Measurements from ENCODE around the gene TBC1D20. TPM values are rescaled to one million over a fixed set of nuclear protein-coding genes. Genes with fewer than 3 reads are reported as not detected.

Gene TBC1D20
- total and polyA plus RNA-seq, 2 donors (not counting 3 experiments of a cell fraction or from before 2014, with no cell fraction given), result 34.3 to 36.1 TPM

DNA sequence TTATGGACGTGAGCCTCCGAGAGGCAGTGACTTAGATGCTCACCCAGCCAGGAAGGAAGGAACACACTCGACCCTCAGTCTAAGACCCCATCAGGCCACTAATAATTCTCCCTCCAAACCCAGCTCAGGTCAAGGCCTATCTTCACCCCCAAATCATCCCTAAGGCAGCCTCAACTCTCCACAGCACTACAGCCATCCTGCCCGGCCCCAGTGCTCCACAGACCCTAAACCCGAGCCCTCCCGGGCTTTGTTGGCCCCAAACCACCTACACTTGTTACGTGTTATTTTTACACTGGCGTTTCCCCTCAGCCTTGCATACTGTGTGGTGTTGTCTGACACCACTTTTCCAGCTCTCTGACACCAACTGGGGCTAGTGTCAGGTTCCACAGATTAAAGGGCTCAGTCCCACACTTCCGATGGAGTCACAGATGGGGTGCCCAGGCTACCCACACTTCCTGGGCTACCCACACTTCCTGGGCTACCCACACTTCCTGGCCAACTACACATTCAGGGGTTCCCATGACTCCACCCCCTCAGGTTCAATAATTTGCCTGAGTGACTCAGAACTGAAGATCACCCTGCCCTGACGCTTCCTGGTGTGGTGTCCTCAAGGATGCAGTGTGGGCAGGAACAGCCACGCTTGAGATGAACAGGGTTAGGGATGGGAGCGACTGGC lies 28.9 kb downstream of the TBC1D20 start:
- Histone ChIP-seq H3K9me1 (replicated peaks; ENCODE audit: control insufficient read depth, extremely low read depth, insufficient read depth, low read length) (no peaks in the 10 kb centered on the region), H3K79me2 (ENCODE audit: control insufficient read depth, insufficient read depth, low read length) (no peaks in the 10 kb centered on the region), H2AFZ (ENCODE audit: low read depth, low read length) (no peak overlapping the region), H3K4me3 (replicated peaks in 1 of 3; ENCODE audit: insufficient read depth in 1 of 3, low read depth in 1 of 3, low read length in 3 of 3) (no peak overlapping the region), H3K27ac (ENCODE audit: insufficient read depth, low read depth, low read length) (no peak overlapping the region), H3K9me3 (replicated peaks; ENCODE audit: control insufficient read depth, insufficient read depth, low read length) (no peaks in the 10 kb centered on the region), H3K27me3 (ENCODE audit: control insufficient read depth in 2 of 2, insufficient read depth in 2 of 2, low read length in 2 of 2) (no peaks in the 10 kb centered on the region), H3K4me2 (ENCODE audit: insufficient read depth, low read length) (no peak overlapping the region), H4K20me1 (replicated peaks; ENCODE audit: control insufficient read depth, extremely low read depth, insufficient read depth, low read length) (no peaks in the 10 kb centered on the region), H3K9ac (replicated peaks; ENCODE audit: extremely low read depth, insufficient read depth, low read length) (no peak overlapping the region), H3K36me3 (ENCODE audit: control insufficient read depth in 2 of 2, extremely low read depth in 1 of 2, insufficient read depth in 2 of 2, low read length in 2 of 2) (peaks cover 0 to 29% of the 10 kb centered on the region in 2 experiments), H3K4me1 (ENCODE audit: control insufficient read depth, extremely low read depth, insufficient read depth, low read length) (peaks cover 3% of the 10 kb centered on the region)
- FAIRE-seq (no peak), DNase-seq (ENCODE audit: low read depth, low spot score) (no peak)
- dilution Hi-C loops (cut with MboI; ENCODE audit: extremely low pct_ligation_motif_present, low sequenced_read_pairs), result no loop called here
- TF ChIP-seq POLR2A (IDR thresholded peaks at IDR 0.05; ENCODE audit: low read depth, low read length), result peak; percentile 58
- no peak for TF ChIP-seq EZH2 (IDR thresholded peaks at IDR 0.05; ENCODE audit: borderline replicate concordance, low read depth, low read length, severe bottlenecking)
- intact Hi-C loops (cut with micrococcal nuclease), result no loop called here
- CTCF ChIA-PET, result interaction anchor here (2.1 to 5.3 kb wide), 2 partner anchors 72 to 80 kb away, joined by 34 to 120 read pairs; no protein-coding TSS in a partner anchor
- POLR2A ChIA-PET, result no interaction called here
- no TSS peak for BruUV-seq (replicated peaks)

DNA sequence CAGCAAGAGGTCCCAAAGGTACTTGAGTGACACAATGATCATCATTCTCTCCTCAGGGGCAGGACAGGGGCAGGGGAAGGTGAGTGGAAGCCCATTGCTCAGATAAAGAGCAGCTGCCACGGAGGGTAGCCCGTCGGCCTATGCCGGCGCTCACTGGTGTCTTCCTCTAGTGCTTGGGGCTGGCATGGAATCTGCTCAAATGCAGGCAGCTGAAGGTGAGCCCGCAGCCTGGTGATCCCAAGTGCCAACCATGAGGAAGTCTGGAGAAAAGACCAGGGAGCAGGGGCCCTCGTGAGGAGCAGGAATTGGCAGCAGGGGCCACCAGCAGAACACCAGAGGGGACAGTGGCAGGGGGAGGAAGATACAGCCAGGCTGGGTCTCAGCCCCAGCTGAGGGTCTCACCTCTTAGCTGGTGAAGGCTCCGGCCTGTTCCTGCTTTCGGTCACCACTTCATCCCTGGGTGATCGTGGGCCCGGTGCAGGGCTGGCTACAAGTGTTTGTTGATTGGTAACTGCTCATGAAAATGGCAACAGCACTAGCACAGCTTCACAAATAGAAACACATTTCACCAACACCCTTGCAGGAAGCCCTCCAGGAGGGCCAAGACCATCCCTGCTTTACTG lies 29.5 kb downstream of the TBC1D20 start:
- no peak for DNase-seq (ENCODE audit: low read depth, low spot score)
- ChIA-PET CTCF (interaction anchor here (1.4 to 5.3 kb wide), 4 partner anchors 61 to 306 kb away, joined by 5 to 120 read pairs (median 26); no protein-coding TSS in a partner anchor), POLR2A (no interaction called here)
- FAIRE-seq, result no peak
- H4K20me1 ChIP-seq (replicated peaks; ENCODE audit: control insufficient read depth, extremely low read depth, insufficient read depth, low read length), result no peaks in the 10 kb centered on the region
- H3K79me2 ChIP-seq (ENCODE audit: control insufficient read depth, insufficient read depth, low read length), result no peaks in the 10 kb centered on the region
- no peaks in the 10 kb centered on the region for H3K9me1 ChIP-seq (replicated peaks; ENCODE audit: control insufficient read depth, extremely low read depth, insufficient read depth, low read length)
- H3K27ac ChIP-seq (ENCODE audit: insufficient read depth, low read depth, low read length), result no peak overlapping the region
- no TSS peak for BruUV-seq (replicated peaks)
- H3K4me3 ChIP-seq (replicated peaks in 1 of 3; ENCODE audit: insufficient read depth in 1 of 3, low read depth in 1 of 3, low read length in 3 of 3), result no peak overlapping the region
- no peaks in the 10 kb centered on the region for H3K27me3 ChIP-seq (ENCODE audit: control insufficient read depth in 2 of 2, insufficient read depth in 2 of 2, low read length in 2 of 2)
- H3K9me3 ChIP-seq (replicated peaks; ENCODE audit: control insufficient read depth, insufficient read depth, low read length), result no peaks in the 10 kb centered on the region
- dilution Hi-C loops (cut with MboI; ENCODE audit: extremely low pct_ligation_motif_present, low sequenced_read_pairs) (no loop called here), intact Hi-C loops (cut with micrococcal nuclease) (no loop called here)
- no peaks in the 10 kb centered on the region for H3K4me1 ChIP-seq (ENCODE audit: control insufficient read depth, extremely low read depth, insufficient read depth, low read length)
- H3K9ac ChIP-seq (replicated peaks; ENCODE audit: extremely low read depth, insufficient read depth, low read length), result no peak overlapping the region
- TF ChIP-seq GATA2 (IDR thresholded peaks at IDR 0.05; ENCODE audit: insufficient read depth, insufficient read length, low read depth, low read length) (no peak), POLR2AphosphoS5 (IDR thresholded peaks at IDR 0.05; ENCODE audit: insufficient read depth, low read depth, low read length) (peak; percentile 44)
- peaks cover 0 to 32% of the 10 kb centered on the region in 2 experiments for H3K36me3 ChIP-seq (ENCODE audit: control insufficient read depth in 2 of 2, extremely low read depth in 1 of 2, insufficient read depth in 2 of 2, low read length in 2 of 2)
- H2AFZ ChIP-seq (ENCODE audit: low read depth, low read length), result no peak overlapping the region
- H3K4me2 ChIP-seq (ENCODE audit: insufficient read depth, low read length), result no peak overlapping the region
